HG02973 (cell line): ENCODE results near the gene ARMC10.
"Not testable (repeated sequence)": the region's sequence is repeated elsewhere in the genome, so short reads cannot be mapped to it uniquely, and the experiment has no call there.

ENCODE experiments used
- ATAC-seq: cut with Tn5 transposase; IDR thresholded peaks from one replicate; pipeline ENCODE4 v1.9.1; 2021; ENCODE audit warnings: moderate library complexity; ENCODE audit not compliant: unreplicated experiment

Gene ARMC10

GRCh38 chr7:103077318-103077717 lies 2.4 kb downstream of the ARMC10 start:
- ATAC-seq: no peak

GRCh38 chr7:103078226-103078625 lies 3.3 kb downstream of the ARMC10 start:
- ATAC-seq: not testable (repeated sequence)

GRCh38 chr7:103079836-103080235 lies 4.9 kb downstream of the ARMC10 start:
- ATAC-seq: no peak

GRCh38 chr7:103080923-103081322 lies 6.0 kb downstream of the ARMC10 start:
- no peak for ATAC-seq

- no peak for ATAC-seq
These were observed 7.6 kb downstream of the ARMC10 start for GRCh38 chr7:103082497-103082896.

GRCh38 chr7:103083210-103083609 lies 8.3 kb downstream of the ARMC10 start:
- ATAC-seq: no peak

GRCh38 chr7:103092321-103092720 lies 17.4 kb downstream of the ARMC10 start:
- ATAC-seq: not testable (repeated sequence)

GRCh38 chr7:103093429-103093828 lies 18.5 kb downstream of the ARMC10 start:
- no peak for ATAC-seq

- no peak for ATAC-seq
These were observed 19.2 kb downstream of the ARMC10 start for GRCh38 chr7:103094102-103094501.

GRCh38 chr7:103095558-103095957 lies 20.6 kb downstream of the ARMC10 start:
- not testable (repeated sequence) for ATAC-seq

- no peak for ATAC-seq
These were observed 22.1 kb downstream of the ARMC10 start for GRCh38 chr7:103097041-103097440.

- no peak for ATAC-seq
These were observed 25.4 kb downstream of the ARMC10 start for GRCh38 chr7:103100348-103100747.

- ATAC-seq: no peak
These were observed 26.6 kb downstream of the ARMC10 start for GRCh38 chr7:103101543-103101942.

GRCh38 chr7:103106005-103106702 lies 31.2 kb downstream of the ARMC10 start:
- ATAC-seq: no peak

- not testable (repeated sequence) for ATAC-seq
These were observed 31.7 kb downstream of the ARMC10 start for GRCh38 chr7:103106703-103107070.

GRCh38 chr7:103113164-103113563 lies 38.2 kb downstream of the ARMC10 start:
- ATAC-seq: no peak

GRCh38 chr7:103114576-103115008 lies 39.7 kb downstream of the ARMC10 start:
- no peak for ATAC-seq

- no peak for ATAC-seq
These were observed 40.8 kb downstream of the ARMC10 start for GRCh38 chr7:103115771-103116170.

GRCh38 chr7:103116511-103116910 lies 41.6 kb downstream of the ARMC10 start:
- ATAC-seq: no peak

GRCh38 chr7:103116991-103117390 lies 42.1 kb downstream of the ARMC10 start:
- ATAC-seq: no peak

- no peak for ATAC-seq
These were observed 42.5 kb downstream of the ARMC10 start for GRCh38 chr7:103117465-103117864.

- no peak for ATAC-seq
These were observed 44.9 kb downstream of the ARMC10 start for GRCh38 chr7:103119791-103120291.

- ATAC-seq: no peak
These were observed 45.4 kb downstream of the ARMC10 start for GRCh38 chr7:103120362-103120761.
